ENCODE data around the gene PHF14.

PHF14 gene

DNA sequence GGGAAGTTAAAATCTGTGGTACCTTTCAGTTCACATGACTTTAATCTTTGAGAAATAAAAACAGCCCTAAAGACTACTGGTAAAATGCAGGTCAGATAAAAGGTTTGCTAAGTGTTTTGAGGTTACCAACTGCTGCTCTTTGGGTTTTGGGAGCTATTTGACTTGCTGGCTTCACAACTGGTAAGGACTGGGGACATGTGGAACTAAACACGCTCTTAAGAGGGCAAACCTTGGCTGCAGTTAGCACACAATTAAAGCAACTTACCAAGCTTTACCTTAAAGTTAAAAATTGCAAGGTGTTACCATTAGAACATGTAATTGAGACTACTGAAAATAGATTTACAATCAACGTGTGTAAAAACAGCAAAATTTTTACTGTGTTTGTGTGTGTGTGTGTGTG is 220.2 kb downstream of the PHF14 start:
- no peak overlapping the region for H3K4me3 ChIP-seq (ENCODE audit: low read depth, low read length)
- no peak for DNase-seq (ENCODE audit: low read depth, low spot score)
- ChIA-PET POLR2A (no interaction called here), CTCF (interaction anchor here (1.1 to 2.1 kb wide), 2 partner anchors 10 to 18 kb away, joined by 3 to 13 read pairs; no protein-coding TSS in a partner anchor)
- TF ChIP-seq, protein P1, sequence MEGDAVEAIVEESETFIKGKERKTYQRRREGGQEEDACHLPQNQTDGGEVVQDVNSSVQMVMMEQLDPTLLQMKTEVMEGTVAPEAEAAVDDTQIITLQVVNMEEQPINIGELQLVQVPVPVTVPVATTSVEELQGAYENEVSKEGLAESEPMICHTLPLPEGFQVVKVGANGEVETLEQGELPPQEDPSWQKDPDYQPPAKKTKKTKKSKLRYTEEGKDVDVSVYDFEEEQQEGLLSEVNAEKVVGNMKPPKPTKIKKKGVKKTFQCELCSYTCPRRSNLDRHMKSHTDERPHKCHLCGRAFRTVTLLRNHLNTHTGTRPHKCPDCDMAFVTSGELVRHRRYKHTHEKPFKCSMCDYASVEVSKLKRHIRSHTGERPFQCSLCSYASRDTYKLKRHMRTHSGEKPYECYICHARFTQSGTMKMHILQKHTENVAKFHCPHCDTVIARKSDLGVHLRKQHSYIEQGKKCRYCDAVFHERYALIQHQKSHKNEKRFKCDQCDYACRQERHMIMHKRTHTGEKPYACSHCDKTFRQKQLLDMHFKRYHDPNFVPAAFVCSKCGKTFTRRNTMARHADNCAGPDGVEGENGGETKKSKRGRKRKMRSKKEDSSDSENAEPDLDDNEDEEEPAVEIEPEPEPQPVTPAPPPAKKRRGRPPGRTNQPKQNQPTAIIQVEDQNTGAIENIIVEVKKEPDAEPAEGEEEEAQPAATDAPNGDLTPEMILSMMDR (IDR thresholded peaks at IDR 0.05; ENCODE audit: insufficient read depth, low read length, missing control alignments), result no peak

DNA sequence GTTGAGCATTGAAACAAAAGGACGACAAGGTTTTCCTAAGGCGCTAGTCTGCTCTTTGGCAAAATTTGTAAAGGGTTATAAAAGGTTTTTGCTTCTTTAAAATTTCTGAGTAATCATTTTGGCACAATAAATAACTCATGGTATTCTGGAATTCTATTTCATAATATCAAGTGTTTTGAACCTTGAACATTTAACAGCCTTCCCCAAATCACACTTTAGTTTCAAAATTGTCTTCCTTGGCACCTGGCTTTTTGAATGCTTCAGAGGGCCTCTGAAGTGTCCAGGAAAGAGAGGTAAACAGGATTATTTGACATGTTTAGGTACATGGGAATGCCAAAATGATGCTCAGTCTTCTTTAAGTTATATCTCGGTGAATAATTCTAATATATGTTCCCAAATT is 220.8 kb downstream of the PHF14 start:
- CTCF ChIA-PET, result interaction anchor here (2.1 kb wide), 1 partner anchor 17 kb away, joined by 13 read pairs; no protein-coding TSS in a partner anchor
- H3K4me3 ChIP-seq (ENCODE audit: low read depth, low read length), result no peak overlapping the region
- no peak for DNase-seq (ENCODE audit: low read depth, low spot score)
- TF ChIP-seq, protein P1 (IDR thresholded peaks at IDR 0.05; ENCODE audit: insufficient read depth, low read length, missing control alignments), result no peak
- POLR2A ChIA-PET, result no interaction called here

DNA sequence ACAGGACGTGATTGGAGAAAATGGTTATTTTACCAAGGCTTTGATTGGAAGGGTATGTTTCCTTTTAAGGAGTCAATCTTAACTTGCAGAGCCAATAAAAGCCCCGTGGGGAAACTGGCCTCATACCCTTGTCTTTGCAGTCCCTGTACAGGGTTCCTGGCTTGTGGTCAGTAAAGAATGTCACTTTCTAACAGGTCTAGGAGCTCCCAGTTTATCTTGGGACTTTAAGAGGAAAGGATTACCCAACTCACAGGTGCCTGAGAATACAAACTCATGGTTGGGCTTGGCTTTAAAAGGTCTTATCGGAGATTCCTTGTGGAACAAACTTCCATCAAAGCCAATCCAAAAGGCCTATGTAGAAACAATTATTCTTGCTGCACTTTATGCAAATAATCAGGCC is 221.8 kb downstream of the PHF14 start:
- CTCF ChIA-PET, result interaction anchor here (1.3 kb wide), 1 partner anchor 16 kb away, joined by 6 read pairs; no protein-coding TSS in a partner anchor
- H3K4me3 ChIP-seq (ENCODE audit: low read depth, low read length), result no peak overlapping the region
- no peak for DNase-seq (ENCODE audit: low read depth, low spot score)
- TF ChIP-seq, protein P1 (IDR thresholded peaks at IDR 0.05; ENCODE audit: insufficient read depth, low read length, missing control alignments), result no peak
- POLR2A ChIA-PET, result no interaction called here

DNA sequence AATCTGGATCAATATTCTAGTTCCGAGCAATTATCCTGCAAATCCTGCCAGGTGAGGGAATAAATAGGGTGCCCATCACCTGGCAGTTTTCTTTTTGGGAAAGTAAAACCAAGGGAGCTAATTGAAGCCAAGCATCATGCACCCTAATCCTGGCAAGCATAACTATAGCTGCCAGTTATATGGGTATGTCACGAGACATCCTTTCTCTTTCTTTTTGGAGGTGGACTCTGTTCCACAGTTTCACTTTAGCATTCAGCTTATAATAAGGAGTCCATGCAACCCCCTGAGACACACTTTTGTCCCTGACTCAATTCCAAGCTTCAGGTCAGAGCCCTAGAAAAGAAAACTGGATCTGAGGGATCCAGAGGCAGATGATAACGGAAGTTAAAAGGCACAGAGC is 222.5 kb downstream of the PHF14 start:
- CTCF ChIA-PET, result interaction anchor here (1.3 kb wide), 1 partner anchor 16 kb away, joined by 6 read pairs; no protein-coding TSS in a partner anchor

DNA sequence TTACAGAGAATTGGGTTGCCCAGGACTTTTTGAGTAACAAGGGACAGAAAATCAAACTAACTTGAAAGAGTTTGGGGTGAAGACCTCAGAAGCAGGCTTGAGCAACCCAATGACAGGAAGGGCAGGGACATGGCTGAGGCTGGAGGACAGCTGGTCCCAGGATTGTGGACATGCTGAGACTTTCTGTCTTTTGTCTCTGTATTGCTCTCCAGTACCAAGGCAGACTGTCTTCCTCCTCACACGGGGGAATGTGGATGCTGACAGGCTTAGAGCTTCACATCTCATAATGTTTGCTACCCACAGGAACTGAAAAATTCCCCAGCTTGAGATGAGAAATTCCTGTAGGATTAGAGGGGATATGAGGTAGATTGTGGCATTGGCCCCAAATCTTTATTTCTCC is 229.6 kb downstream of the PHF14 start:
- DNase-seq (ENCODE audit: low read depth, low spot score), result no peak
- TF ChIP-seq, protein P1 (IDR thresholded peaks at IDR 0.05; ENCODE audit: insufficient read depth, low read length, missing control alignments), result no peak
- ChIA-PET CTCF (interaction anchor here (4.3 kb wide), 1 partner anchor 9 kb away, joined by 27 read pairs; no protein-coding TSS in a partner anchor), POLR2A (no interaction called here)
- no peak overlapping the region for H3K4me3 ChIP-seq (ENCODE audit: low read depth, low read length)

More for the DNA sequence above, 222.5 kb downstream of the PHF14 start:
- DNase-seq (ENCODE audit: low read depth, low spot score), result no peak
- no peak overlapping the region for H3K4me3 ChIP-seq (ENCODE audit: low read depth, low read length)
- TF ChIP-seq, protein P1 (IDR thresholded peaks at IDR 0.05; ENCODE audit: insufficient read depth, low read length, missing control alignments), result no peak
- POLR2A ChIA-PET, result no interaction called here

DNA sequence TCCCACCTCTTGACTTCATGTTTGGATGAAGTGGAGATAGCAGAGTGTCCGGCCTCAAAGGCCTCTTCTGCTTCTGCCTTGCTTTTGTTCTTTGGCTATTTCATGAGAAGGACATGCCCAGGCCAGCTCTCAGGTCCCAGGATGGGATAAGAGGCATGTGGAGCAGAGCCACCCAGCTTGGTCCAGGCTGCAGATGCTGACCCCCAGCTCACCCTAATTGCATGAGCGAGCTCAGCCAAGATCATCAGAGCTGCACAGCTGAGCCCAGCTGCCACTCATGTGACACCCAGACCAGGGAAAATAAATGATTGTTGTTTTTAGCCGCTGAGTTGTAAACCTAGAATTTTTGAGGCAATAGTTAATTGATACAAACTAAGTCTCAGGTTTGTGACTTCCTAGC is 230.0 kb downstream of the PHF14 start:
- DNase-seq (ENCODE audit: low read depth, low spot score), result no peak
- no peak overlapping the region for H3K4me3 ChIP-seq (ENCODE audit: low read depth, low read length)
- POLR2A ChIA-PET, result no interaction called here
- CTCF ChIA-PET, result interaction anchor here (4.3 kb wide), 1 partner anchor 8 kb away, joined by 27 read pairs; no protein-coding TSS in a partner anchor
- TF ChIP-seq, protein P1 (IDR thresholded peaks at IDR 0.05; ENCODE audit: insufficient read depth, low read length, missing control alignments), result no peak
